Hepatocyte (in vitro differentiated cells): Measurements from ENCODE around the gene ZBTB7C.

Experiments used
- CTCF ChIP-seq: fragments of 200-600 bp; sonication (generic); IDR thresholded peaks from 2 replicates; pipeline ENCODE4 v1.5.1; 2016; ENCODE audit warnings: antibody characterized with exemption, mild to moderate bottlenecking; ENCODE audit not compliant: poor library complexity
- EZH2 ChIP-seq: fragments of 200-600 bp; sonication (generic); IDR thresholded peaks from 2 replicates; pipeline ENCODE4 v1.6.1; 2016; ENCODE audit warnings: antibody characterized with exemption, mild to moderate bottlenecking, borderline replicate concordance
- EZH2phosphoT487 ChIP-seq: fragments of 200-600 bp; sonication (generic); IDR thresholded peaks from one replicate; pipeline ENCODE4 v1.6.1; 2018; ENCODE audit warnings: antibody characterized with exemption, mild to moderate bottlenecking, low read depth, moderate library complexity; ENCODE audit not compliant: unreplicated experiment, severe bottlenecking

GRCh38 chr18:48179666-48180065 is 229.5 kb downstream of the ZBTB7C start:
- TF ChIP-seq EZH2 (no peak), CTCF (no peak), EZH2phosphoT487 (no peak)
